KG1 (cell line): ENCODE results near the gene PDE8B.

Experiments
- DNase-seq: peaks from one replicate; lab custom pipeline; 2025; lab: John Stamatoyannopoulos, UW

The PDE8B gene

DNA sequence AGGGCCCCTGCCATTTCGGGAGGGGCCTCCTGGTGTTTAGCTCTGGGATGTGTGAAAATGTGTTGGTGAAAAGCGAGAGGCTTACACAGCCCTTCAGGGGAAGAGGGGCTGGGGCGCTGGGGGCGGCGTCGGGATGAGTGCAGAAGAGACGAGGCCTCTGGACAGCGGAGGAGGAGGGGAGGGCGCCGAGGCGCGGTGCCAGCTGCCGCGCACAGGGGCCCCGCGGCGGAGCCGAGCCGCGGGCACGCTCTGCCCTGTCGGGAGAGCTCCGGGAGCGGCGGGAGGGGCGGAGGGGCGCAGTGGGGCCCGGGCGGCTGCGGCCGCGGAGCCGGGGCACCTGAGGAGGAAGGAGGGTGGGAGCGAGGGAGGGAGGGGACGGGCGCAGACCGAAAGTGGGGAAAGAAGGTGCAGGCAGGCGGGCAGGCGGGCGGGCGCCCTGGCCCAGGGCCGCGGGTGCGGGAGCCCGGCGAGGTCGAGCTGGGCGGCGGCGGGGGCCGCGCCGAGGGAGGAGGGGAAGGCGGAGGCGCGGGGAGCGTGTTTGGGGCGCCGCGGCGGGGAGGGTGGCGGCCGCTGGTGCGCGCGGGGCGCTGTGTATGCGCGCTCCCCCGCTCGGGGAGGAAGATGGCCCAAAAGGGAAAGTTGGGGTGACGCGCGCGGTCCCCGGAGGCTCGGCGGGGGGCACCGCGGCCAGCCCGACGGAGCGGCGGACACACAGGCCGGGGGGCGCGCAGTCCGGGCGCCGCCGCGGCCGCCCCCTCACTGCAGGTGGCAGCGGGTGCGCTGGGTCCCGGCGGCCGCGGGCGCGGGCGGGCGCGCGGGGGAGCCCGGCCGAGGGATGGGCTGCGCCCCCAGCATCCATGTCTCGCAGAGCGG is at the start of gene PDE8B:
Gene PDE8B (plus strand): TSS at position 590 of the 873 bp plus-strand sequence. CDS start 246 bp downstream, at position 836.
- DNase-seq, result no peak

- no peak for DNase-seq
Measured at GRCh38 chr5:77163453-77163852, 47.0 kb upstream of the PDE8B start.

DNA sequence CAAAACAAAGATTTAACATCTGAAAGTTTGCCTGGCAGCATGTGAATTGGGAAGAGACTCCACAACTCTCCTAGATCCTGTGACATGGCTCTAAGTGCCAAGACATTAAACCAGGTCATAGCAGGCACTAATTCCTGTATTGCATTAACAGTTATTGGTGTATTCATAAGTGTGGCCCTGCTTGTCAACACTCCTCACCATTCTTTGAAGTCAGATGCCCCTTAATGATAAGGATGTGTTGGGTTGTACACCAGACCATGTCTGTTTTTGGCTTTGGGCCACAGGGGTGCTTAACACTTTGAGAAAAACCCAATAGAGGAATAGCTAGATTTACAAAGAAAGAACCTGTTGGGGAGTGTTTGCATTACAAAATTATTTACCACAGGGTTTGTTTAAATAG is 43.4 kb upstream of the PDE8B start:
- DNase-seq, result no peak

- DNase-seq, result no peak
Measured at GRCh38 chr5:77167695-77168121, 42.8 kb upstream of the PDE8B start.

- DNase-seq, result no peak
Measured at GRCh38 chr5:77168161-77168878, 42.2 kb upstream of the PDE8B start.

GRCh38 chr5:77168879-77169244 is 41.6 kb upstream of the PDE8B start:
- no peak for DNase-seq

- no peak for DNase-seq
Measured at GRCh38 chr5:77170196-77170890, 40.1 kb upstream of the PDE8B start.

GRCh38 chr5:77171141-77171910 is 39.2 kb upstream of the PDE8B start:
- no peak for DNase-seq

- no peak for DNase-seq
Measured at GRCh38 chr5:77172713-77173328, 37.7 kb upstream of the PDE8B start.

GRCh38 chr5:77174526-77174925 is 36.0 kb upstream of the PDE8B start:
- no peak for DNase-seq

DNA sequence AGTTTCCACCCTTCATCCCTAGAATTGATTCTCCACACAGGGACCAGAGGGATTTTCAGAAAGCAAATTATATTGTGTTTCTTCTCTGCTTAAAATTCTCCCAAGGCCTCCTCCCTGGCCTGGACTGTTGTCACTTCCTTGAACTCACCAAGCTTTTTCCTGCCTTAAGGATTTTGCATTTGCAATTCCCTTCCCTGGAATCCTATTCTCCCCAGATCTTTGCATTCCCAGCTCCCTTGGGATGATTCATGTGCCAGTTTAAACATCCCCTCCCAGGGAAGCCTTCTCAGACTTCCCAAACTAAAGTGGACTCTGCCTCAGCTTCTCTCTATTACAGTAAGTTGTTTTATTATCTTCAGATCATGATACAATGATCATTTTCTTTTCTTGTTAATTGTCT is 35.2 kb upstream of the PDE8B start:
- DNase-seq, result no peak

DNA sequence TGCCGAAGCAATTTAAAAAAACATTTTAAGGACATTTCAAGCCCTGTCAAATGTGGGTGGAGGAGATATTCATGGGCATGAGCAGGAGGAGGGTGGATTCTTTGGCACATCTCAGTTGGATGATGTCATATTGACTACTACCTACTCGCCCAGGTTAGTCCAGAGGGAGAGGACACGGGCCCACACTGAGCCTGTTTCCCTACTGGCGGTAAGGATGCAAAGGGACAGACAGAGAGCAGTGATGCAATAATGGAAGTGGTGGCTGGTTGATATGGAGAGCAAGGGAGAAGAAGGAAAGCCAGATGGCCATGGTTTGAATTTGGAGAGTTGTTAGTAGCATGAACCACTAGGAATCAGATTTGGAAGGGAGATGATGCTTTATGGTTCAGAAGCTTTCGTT is 34.1 kb upstream of the PDE8B start:
- DNase-seq, result no peak

- no peak for DNase-seq
Measured at GRCh38 chr5:77177576-77177975, 32.9 kb upstream of the PDE8B start.

- DNase-seq, result no peak
Measured at GRCh38 chr5:77180167-77181081, 30.1 kb upstream of the PDE8B start.

DNA sequence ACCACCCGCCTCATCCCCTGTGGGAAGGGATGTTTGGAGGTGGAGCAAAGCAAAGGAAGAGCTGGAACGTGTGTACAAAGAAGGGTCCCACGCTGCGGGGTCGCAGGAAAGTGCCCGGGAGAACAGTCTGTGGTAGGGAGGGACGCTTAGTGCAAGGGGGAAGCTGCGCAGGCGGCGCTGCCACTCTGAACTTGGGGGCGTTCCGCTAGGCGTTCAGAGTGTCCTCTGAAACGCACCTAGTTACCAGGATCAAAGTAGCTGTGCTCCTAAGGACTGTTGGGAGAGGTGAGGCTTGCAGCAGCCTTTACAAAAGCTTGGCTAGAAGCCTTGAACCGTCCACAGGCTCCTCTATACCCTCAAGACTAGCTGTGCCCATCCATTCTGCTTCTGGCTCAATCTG is 29.3 kb upstream of the PDE8B start:
- no peak for DNase-seq

- DNase-seq, result no peak
Measured at GRCh38 chr5:77181596-77182304, 28.7 kb upstream of the PDE8B start.

DNA sequence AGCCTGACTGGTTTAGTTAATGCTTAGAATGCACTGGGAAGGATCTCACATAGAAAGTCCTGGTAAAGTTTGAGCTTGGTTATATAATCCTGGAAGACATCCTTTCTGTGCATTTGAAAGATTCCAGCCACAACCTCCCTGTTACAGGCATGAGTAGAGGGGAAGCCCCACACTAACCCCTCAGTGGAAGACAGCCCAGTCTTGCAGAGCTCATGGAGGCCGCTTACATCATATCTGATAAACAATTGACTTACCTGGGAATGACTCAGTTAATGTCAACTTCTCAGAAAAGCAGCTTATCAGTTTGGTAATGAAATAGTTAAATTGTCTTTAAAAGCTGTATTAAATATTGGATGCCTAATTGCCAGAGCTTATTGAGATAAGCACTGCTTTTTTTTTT is 28.1 kb upstream of the PDE8B start:
- no peak for DNase-seq

GRCh38 chr5:77186652-77187370 is 23.7 kb upstream of the PDE8B start:
- DNase-seq, result no peak

- DNase-seq, result no peak
Measured at GRCh38 chr5:77189421-77189820, 21.1 kb upstream of the PDE8B start.
